Measurements from ENCODE around the gene RECK. TPM values are rescaled to one million over a fixed set of nuclear protein-coding genes. Genes with fewer than 3 reads are reported as not detected.

RECK gene
- total RNA-seq, 1 donor from 2014 or later = 48.2 TPM

DNA sequence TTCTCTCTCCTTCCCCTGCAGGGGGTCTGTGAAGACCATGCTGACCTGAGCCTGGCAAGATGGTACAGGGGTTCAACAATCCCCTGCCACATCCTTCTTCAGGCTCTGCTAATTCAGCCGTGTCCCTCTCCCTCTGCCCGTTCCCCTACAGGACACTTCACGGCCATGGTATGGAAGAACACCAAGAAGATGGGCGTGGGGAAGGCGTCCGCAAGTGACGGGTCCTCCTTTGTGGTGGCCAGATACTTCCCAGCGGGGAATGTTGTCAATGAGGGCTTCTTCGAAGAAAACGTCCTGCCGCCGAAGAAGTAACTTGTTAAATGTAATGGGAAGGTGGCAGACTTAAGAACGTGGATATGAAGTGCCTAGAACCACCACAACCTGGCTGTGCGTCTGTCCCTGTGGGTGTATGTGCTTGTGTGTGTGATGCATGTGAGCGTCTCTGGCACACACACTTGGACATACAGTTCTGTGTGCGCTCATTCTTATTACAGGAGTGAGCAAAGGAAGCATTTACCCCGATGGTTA lies 125.6 kb downstream of the RECK start:
- no peak for TF ChIP-seq CTCF (IDR thresholded peaks at IDR 0.05; ENCODE audit: unreplicated experiment)
- Mint-ChIP-seq H3K27me3 (ENCODE audit: unreplicated experiment) (peaks cover 2% of the 10 kb centered on the region), H3K4me3 (ENCODE audit: unreplicated experiment) (no peak overlapping the region), H3K36me3 (ENCODE audit: low read depth, unreplicated experiment) (no peaks in the 10 kb centered on the region), H3K4me1 (ENCODE audit: unreplicated experiment) (peaks cover 14% of the 10 kb centered on the region), H3K27ac (ENCODE audit: unreplicated experiment) (peak overlapping the region; percentile 37), H3K9me3 (ENCODE audit: unreplicated experiment) (no peaks in the 10 kb centered on the region)
- no peak for DNase-seq (ENCODE audit: low spot score)

- DNase-seq (ENCODE audit: low spot score) = peak; percentile 47
- peak overlapping the region; percentile 92 for H3K27ac Mint-ChIP-seq (ENCODE audit: unreplicated experiment)
- H3K4me1 Mint-ChIP-seq (ENCODE audit: unreplicated experiment) = peaks cover 14% of the 10 kb centered on the region
- H3K9me3 Mint-ChIP-seq (ENCODE audit: unreplicated experiment) = no peaks in the 10 kb centered on the region
- H3K27me3 Mint-ChIP-seq (ENCODE audit: unreplicated experiment) = peaks cover 5% of the 10 kb centered on the region
- no peak for TF ChIP-seq CTCF (IDR thresholded peaks at IDR 0.05; ENCODE audit: unreplicated experiment)
- H3K4me3 Mint-ChIP-seq (ENCODE audit: unreplicated experiment) = no peak overlapping the region
- no peaks in the 10 kb centered on the region for H3K36me3 Mint-ChIP-seq (ENCODE audit: low read depth, unreplicated experiment)
Observed at GRCh38 chr9:36163049-36163785, 126.5 kb downstream of the RECK start.

DNA sequence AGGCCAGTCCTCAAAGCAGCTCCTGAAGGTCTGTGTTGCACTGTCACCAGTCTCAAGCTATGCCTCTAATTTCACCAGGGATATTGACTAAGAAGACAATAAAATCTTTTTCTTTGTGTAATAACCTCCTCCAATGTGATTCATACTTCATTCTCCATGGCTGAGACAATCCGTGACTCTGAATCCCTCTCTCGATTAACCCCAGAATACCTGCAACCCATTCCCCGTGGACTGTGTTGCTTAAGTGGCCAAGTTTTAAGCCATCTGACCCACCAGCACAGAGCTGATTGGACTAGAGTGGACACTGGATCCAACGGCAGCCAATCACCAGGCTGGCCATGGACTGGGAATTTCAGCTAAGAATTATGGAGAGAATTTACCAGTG lies 127.1 kb downstream of the RECK start:
- no peaks in the 10 kb centered on the region for H3K36me3 Mint-ChIP-seq (ENCODE audit: low read depth, unreplicated experiment)
- DNase-seq (ENCODE audit: low spot score) = no peak
- no peaks in the 10 kb centered on the region for H3K9me3 Mint-ChIP-seq (ENCODE audit: unreplicated experiment)
- H3K4me1 Mint-ChIP-seq (ENCODE audit: unreplicated experiment) = peaks cover 14% of the 10 kb centered on the region
- H3K27me3 Mint-ChIP-seq (ENCODE audit: unreplicated experiment) = peaks cover 5% of the 10 kb centered on the region
- no peak for TF ChIP-seq CTCF (IDR thresholded peaks at IDR 0.05; ENCODE audit: unreplicated experiment)
- peak overlapping the region; percentile 86 for H3K27ac Mint-ChIP-seq (ENCODE audit: unreplicated experiment)
- H3K4me3 Mint-ChIP-seq (ENCODE audit: unreplicated experiment) = no peak overlapping the region

DNA sequence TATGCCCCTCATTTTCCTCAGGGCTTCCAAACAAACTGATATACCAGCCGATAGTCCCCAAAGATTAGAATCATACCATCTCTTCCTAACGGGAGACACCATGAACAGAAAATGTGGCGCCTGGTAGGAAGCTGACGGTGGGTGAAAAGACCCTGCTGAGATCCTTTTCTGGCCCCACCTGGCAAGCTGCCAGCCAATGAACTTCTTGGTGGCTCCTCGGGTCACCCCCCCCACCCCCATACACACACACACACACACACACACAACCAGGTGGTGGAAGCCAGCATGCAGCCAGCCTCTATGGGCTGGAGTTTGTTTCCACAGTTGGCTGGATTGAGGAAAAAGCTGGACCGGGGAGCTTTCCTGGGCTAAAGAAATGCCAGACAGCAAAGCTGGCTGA lies 127.7 kb downstream of the RECK start:
- H3K4me1 Mint-ChIP-seq (ENCODE audit: unreplicated experiment) = peaks cover 14% of the 10 kb centered on the region
- no peak for TF ChIP-seq CTCF (IDR thresholded peaks at IDR 0.05; ENCODE audit: unreplicated experiment)
- H3K36me3 Mint-ChIP-seq (ENCODE audit: low read depth, unreplicated experiment) = no peaks in the 10 kb centered on the region
- H3K9me3 Mint-ChIP-seq (ENCODE audit: unreplicated experiment) = no peaks in the 10 kb centered on the region
- peaks cover 5% of the 10 kb centered on the region for H3K27me3 Mint-ChIP-seq (ENCODE audit: unreplicated experiment)
- no peak for DNase-seq (ENCODE audit: low spot score)
- H3K27ac Mint-ChIP-seq (ENCODE audit: unreplicated experiment) = peak overlapping the region; percentile 86
- H3K4me3 Mint-ChIP-seq (ENCODE audit: unreplicated experiment) = no peak overlapping the region

DNA sequence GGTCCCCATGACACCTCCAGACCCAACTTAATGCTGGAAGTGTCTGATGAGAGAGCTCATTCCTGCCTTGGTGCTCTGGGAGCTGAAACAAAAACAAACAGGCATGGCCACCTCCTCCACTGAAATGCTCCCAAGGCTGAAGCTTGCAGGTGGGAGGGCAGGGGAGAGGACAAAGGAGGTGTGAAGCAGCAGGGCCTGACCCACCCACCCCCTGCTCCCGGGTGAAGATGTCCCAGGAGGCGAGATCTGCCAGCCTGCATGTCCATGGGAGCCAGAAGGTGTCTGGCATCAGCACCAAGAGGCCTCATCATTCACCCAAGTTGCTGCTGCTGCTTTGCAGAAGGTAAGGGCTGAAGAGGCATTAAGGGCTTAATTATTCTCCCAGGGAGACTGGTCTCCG lies 128.3 kb downstream of the RECK start:
- Mint-ChIP-seq H3K9me3 (ENCODE audit: unreplicated experiment) (no peaks in the 10 kb centered on the region), H3K4me3 (ENCODE audit: unreplicated experiment) (peak overlapping the region; percentile 42)
- DNase-seq (ENCODE audit: low spot score) = no peak

More for the DNA sequence above, 128.3 kb downstream of the RECK start:
- no peak overlapping the region for H3K27ac Mint-ChIP-seq (ENCODE audit: unreplicated experiment)
- no peak for TF ChIP-seq CTCF (IDR thresholded peaks at IDR 0.05; ENCODE audit: unreplicated experiment)
- no peaks in the 10 kb centered on the region for H3K36me3 Mint-ChIP-seq (ENCODE audit: low read depth, unreplicated experiment)
- peaks cover 14% of the 10 kb centered on the region for H3K4me1 Mint-ChIP-seq (ENCODE audit: unreplicated experiment)
- H3K27me3 Mint-ChIP-seq (ENCODE audit: unreplicated experiment) = peaks cover 7% of the 10 kb centered on the region

Data from endothelial cell (in vitro differentiated cells).